GM21576 (cell line): ENCODE results near the gene ACSF3.

Experiments
- ATAC-seq: cut with Tn5 transposase; IDR thresholded peaks from one replicate; pipeline ENCODE4 v1.9.1; 2021; ENCODE audit warnings: mild to moderate bottlenecking, moderate library complexity; ENCODE audit not compliant: unreplicated experiment

The ACSF3 gene

DNA sequence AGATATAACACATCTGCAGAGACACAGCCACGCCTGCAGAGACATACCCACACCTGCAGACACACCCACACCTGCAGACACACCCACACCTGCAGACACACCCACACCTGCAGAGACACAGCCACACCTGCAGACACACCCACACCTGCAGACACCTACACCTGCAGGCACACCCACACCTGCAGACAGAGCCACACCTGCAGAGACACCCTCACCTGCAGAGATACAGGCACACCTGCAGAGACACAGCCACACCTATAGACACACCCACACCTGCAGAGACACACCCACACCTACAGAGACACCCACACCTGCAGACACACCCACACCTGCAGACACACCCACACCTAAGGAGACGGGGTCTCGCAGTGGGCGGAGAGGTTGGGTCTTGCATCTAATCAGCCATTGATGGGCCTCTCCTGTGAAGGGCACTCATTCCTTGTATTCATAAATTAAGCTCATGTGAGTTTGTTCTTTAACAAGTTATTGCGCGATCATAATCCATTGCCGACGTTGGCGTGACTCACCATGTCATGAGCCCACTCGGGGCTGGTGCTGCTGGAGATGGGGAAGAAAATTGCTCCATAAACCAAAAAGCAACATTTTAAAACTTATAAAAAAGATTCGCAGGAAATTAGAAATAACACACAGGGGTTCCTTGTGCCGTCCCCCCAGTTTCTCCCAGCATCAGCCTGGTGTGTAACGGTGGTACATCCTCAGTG, 49.0 kb downstream of the ACSF3 start:
- no peak for ATAC-seq

GRCh38 chr16:89143201-89143741, 49.6 kb downstream of the ACSF3 start:
- no peak for ATAC-seq

GRCh38 chr16:89143911-89144675, 50.4 kb downstream of the ACSF3 start:
- no peak for ATAC-seq

DNA sequence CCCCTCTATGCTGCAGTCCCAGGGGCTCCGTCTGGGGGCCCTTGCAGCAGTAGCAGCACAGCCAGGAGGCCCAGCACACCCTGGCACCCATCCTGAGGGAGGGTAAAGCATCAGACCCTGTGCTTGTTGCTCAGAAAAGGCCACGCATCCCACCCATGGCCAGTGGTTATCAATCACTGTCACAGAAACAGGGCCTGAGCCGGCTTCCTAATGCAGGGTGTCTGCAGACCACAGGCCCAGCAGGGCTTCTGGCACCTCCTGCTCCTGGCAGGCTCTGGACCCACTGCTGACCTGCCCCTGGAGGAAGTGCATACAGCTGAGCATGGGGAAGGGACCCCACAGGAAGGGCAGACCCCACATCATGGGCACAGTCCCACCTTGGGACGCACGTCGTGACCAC, 51.0 kb downstream of the ACSF3 start:
- ATAC-seq = no peak

DNA sequence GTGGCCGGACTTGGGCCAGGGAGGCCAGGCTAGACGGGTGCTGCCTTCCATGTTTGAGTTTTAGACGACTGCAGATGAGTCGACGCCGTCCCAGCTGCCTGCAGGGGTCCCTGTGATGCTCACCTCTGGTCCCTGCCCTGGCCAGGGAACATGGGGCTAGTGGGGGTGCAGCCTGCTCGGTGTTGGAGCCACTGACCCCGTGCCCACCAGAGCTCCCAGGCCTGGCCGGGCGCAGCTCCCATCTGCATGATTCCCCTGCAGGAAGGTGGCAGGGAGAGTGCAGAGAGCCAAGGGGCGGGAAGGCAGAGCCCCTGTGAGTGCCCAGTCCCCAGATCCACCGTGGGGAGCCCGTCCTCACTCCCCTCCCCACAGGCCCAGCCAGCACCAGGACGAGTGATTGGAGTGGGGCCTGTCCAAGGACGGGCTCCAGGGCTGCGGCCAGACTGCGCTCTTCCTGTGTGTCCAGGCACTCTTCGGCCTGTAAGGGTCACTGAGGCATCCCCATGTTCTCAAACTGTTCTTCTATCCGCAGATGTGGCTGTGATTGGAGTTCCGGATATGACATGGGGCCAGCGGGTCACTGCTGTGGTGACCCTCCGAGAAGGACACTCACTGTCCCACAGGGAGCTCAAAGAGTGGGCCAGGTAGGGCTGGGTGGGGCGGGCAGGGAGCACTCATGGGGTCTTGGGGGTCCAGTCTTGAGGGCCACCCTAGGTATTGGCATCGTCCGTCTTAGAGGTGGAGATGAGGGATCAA, 51.9 kb downstream of the ACSF3 start:
- ATAC-seq = no peak

- ATAC-seq = no peak
These were observed 52.8 kb downstream of the ACSF3 start for GRCh38 chr16:89146211-89147005.

DNA sequence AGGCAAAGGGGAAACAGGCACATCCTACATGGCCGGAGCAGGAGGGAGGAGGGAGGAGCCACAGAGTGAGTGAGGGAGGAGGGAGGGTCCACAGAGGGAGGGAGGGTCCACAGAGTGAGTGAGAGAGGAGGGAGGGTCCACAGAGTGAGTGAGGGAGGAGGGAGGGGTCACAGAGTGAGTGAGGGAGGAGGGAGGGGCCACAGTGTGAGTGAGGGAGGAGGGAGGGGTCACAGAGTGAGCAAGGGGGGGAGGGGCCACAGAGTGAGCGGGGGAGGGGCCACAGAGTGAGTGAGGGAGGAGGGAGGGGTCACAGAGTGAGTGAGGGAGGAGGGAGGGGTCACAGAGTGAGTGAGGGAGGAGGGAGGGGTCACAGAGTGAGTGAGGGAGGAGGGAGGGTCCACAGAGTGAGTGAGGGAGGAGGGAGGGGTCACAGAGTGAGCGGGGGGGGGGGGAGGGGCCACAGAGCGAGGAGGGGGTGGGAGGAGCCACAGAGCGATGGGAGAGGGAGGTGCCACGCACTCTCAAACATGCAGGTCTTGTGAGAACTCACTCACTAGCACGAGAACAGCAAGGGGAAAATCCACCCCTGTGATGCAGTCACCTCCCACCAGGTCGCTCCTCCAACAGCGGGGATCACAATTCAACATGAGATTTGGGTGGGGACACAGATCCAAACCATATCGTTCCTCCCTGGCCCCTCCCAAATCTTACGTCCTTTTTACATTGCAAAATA, 53.6 kb downstream of the ACSF3 start:
- ATAC-seq = no peak

- no peak for ATAC-seq
These were observed 55.7 kb downstream of the ACSF3 start for GRCh38 chr16:89149386-89149785.

GRCh38 chr16:89150090-89150835, 56.6 kb downstream of the ACSF3 start:
- no peak for ATAC-seq

- no peak for ATAC-seq
These were observed 57.3 kb downstream of the ACSF3 start for GRCh38 chr16:89150981-89151380.

GRCh38 chr16:89152831-89153700, 59.4 kb downstream of the ACSF3 start:
- no peak for ATAC-seq

DNA sequence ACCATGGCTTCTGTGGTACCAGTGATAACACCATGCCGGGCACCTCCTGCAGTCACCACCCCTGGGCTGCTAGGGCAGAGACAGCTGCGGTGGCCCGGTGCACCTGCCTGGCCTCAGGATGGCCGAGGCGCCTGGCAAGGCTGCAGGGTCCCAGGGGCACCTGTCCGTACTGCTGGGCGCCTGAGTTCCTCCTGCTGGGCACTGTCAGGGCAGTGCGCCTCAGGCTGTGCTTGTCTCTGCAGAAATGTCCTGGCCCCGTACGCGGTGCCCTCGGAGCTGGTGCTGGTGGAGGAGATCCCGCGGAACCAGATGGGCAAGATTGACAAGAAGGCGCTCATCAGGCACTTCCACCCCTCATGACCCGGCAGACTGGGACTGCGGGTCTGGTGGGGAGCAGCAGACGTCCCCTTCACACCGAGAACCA, 60.2 kb downstream of the ACSF3 start:
- no peak for ATAC-seq

DNA sequence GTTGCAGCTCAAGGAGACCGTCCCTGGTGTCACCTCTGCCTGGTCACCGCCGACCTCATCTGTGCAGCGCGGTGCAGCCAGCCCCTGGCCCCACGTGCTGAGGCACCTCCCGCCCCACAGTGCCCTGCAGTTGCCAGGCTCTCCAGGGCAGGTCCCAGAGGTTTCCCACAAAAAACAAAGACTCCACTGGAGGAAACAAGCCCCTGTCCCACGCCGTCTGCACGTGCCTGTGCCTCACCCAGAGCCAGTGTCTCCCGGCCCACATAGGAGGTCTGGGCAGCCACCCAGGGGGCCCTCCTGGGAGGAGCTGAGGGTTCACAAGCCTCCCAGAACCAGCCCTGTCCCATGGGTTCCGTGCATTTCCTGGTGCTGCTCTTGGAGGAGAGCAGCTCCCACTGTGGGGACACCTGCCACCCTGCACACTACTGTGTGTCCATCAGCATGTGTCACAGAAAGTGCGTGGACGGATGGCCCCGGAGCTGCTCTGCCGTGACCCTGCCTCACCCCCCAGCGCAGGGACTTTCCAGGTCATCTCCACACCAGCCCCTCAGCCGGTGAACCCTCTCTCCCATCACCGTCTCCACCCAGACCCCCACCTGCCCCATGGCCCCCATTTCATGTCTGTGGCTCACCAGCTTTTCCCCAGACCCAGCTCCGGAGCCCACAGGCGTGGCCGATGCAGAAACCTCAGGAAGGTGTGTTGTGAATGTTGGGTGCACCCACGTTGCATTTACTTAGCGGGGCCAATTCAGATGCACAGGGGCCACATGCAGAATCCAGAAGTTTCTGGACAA, 60.9 kb downstream of the ACSF3 start:
- ATAC-seq = no peak

- no peak for ATAC-seq
These were observed 61.6 kb downstream of the ACSF3 start for GRCh38 chr16:89155184-89155679.

DNA sequence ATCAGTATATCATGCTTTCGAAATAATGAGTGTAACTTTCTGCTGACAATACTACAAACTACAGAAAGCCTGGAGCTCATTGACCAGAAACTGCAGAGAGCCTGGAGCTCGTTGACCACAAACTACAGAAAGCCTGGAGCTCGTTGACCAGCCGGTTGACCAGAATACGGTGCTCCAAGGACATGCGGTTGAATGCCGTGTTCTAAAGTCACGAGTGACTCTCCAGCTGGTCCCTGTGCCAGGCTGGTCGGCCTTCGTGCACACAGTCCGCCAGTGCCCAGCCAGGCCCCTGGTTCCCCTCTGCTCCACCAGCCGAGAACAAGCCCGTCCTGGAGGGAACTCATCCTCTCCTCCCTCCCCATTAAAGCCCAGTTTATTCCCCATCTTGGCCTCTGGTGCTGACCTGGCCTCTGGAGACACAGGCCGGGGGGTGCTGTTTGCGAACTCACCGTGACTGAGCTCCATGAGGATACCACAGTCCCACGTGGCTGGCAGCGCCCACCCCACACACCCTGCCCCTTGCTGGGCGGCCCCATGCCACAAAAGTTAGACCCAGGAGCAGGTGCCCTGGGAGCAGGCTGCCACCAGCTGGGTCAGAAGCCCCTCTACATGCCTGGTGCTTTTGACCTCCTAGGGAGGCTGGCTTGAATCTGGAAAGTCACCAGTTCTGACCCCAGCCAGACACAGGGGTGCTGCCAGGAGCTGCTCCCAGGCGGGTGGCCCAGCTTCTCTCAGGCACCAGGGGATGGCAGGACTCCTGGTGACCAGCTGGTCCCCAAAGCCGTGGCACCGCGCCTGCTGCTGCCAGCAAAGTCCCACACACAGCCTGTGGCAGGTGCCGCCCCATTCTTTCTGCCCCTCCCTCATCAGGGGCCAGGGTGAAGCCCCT, 62.4 kb downstream of the ACSF3 start:
- ATAC-seq = no peak
